Esophagus muscularis mucosa (tissue), 4 donors: ENCODE results near the gene TUBE1. TPM values are rescaled to one million over a fixed set of nuclear protein-coding genes. Genes with fewer than 3 reads are reported as not detected.
"Not testable (repeated sequence)": the region's sequence is repeated elsewhere in the genome, so short reads cannot be mapped to it uniquely, and the experiment has no call there.

ENCODE experiments used
- DNase-seq: peaks from one replicate; pipeline ENCODE4 v3.0.0-alpha.2; 2017; ENCODE audit errors: extremely low spot score
- H3K27ac ChIP-seq, 4 donors: fragments of 200-600 bp; sonication (generic); replicated peaks in 1 of 4; 1 replicate in 3 of 4; 2 replicates in 1 of 4; pipeline ENCODE4 v1.5.1; 2016 to 2019; ENCODE audit warnings: mild to moderate bottlenecking in 1 of 4
- H3K27me3 ChIP-seq, 4 donors: fragments of 200-600 bp; sonication (generic); one replicate each; pipeline versions ENCODE4 v1.5.1 to v1.6.0; 2016 to 2019
- H3K36me3 ChIP-seq, 4 donors: fragments of 200-600 bp; sonication (generic); one replicate each; pipeline ENCODE4 v1.5.1; 2016 to 2019
- H3K4me1 ChIP-seq, 4 donors: fragments of 200-600 bp; sonication (generic); one replicate each; pipeline ENCODE4 v1.5.1; 2016 to 2019
- H3K4me3 ChIP-seq, 4 donors: fragments of 200-600 bp; sonication (generic); 1 replicate in 2 of 4; 2 replicates in 2 of 4; pipeline ENCODE4 v1.5.1; 2016 to 2019; ENCODE audit warnings: mild to moderate bottlenecking in 4 of 4, moderate library complexity in 1 of 4
- H3K9me3 ChIP-seq, 4 donors: fragments of 200-600 bp; sonication (generic); 1 replicate in 3 of 4; 2 replicates in 1 of 4; pipeline ENCODE4 v1.5.1; 2016 to 2019
- EP300 ChIP-seq: sonication (generic); formaldehyde crosslinking; IDR thresholded peaks from one replicate; pipeline ENCODE4 v1.6.1; 2017; ENCODE audit warnings: antibody characterized with exemption
- POLR2A ChIP-seq: fragments of 450-650 bp; IDR thresholded peaks from one replicate; pipeline ENCODE4 v1.6.1; 2017; ENCODE audit warnings: antibody characterized with exemption, moderate library complexity, mild to moderate bottlenecking, low read depth
- POLR2AphosphoS5 ChIP-seq, 2 donors: sonication (generic); formaldehyde crosslinking; IDR thresholded peaks; one replicate each; pipeline ENCODE4 v1.6.1; 2017; ENCODE audit warnings: antibody characterized with exemption in 2 of 2
- WGBS: methylation state at CpG from one replicate; pipeline ENCODE4 v1.1.5; 2018; 5-methylcytosine and 5-hydroxymethylcytosine counted together
- intact Hi-C: fragments of 100-400 bp; cut with DNase I; formaldehyde crosslinking; loops from one replicate; pipeline ENCODE4 v1.15.1; 2023
- total RNA-seq, 4 donors: library from RNA; depleted of rRNA; stranded (reverse); fragments of >200 nt; gene quantifications; one replicate each; pipeline versions ENCODE4 v1.1.0 to v1.2.1, GENCODE V29; 2016
- TF ChIP-seq, protein P1 (sequence below), 3 experiments: fragments of 200-600 bp in 2 of 3; fragments of 450-650 bp in 1 of 3; sonication (generic) in 2 of 3; IDR thresholded peaks; one replicate each; pipeline ENCODE4 v1.5.1; 2017 to 2019; ENCODE audit warnings: antibody characterized with exemption in 3 of 3, mild to moderate bottlenecking in 2 of 3, moderate library complexity in 1 of 3

Gene TUBE1
- total RNA-seq, 4 donors from 2014 or later = 15.6 to 35.3 (median 20.3) TPM

DNA sequence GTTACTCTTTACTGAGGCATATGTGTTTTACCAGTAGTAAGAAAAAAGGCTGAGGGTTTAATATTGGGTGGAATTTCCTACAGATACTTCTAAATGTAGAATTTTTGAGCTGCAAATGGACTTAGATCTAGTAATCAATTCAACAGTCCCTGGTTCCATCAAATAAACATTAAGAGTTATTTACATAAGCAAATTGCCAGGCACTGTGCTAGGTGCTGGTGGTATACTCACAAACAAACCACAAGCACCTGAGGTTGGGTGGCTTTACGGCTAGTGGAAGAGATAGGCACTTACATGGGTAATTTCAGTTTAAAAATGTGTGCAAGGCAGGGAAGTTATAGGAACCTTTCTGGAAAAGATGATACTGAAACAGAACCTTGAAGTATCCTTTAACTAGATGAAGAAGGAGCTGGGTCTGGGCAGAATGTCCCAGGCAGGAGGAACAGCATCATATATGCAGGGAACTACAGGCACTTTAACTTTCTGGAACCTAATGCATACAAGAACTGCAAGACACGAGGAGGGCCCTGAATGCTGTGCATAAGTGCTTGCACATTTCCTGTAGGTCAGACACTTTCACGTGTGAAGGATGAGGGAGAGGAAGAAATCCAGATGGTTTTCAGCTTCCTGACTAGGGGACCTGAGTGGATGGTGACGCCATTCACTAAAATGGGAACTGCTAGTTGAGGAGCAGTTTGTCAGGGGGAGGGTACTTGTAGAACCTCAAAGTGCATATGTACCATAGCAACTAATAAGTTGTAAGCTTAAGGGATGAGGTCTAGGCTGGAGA is 28.8 kb downstream of the TUBE1 start:
- intact Hi-C loops = no loop called here
- H3K4me3 ChIP-seq = no peak overlapping the region
- TF ChIP-seq POLR2A (no peak), EP300 (no peak), POLR2AphosphoS5 (IDR thresholded peaks at IDR 0.05) (no peak)
- TF ChIP-seq, protein P1, sequence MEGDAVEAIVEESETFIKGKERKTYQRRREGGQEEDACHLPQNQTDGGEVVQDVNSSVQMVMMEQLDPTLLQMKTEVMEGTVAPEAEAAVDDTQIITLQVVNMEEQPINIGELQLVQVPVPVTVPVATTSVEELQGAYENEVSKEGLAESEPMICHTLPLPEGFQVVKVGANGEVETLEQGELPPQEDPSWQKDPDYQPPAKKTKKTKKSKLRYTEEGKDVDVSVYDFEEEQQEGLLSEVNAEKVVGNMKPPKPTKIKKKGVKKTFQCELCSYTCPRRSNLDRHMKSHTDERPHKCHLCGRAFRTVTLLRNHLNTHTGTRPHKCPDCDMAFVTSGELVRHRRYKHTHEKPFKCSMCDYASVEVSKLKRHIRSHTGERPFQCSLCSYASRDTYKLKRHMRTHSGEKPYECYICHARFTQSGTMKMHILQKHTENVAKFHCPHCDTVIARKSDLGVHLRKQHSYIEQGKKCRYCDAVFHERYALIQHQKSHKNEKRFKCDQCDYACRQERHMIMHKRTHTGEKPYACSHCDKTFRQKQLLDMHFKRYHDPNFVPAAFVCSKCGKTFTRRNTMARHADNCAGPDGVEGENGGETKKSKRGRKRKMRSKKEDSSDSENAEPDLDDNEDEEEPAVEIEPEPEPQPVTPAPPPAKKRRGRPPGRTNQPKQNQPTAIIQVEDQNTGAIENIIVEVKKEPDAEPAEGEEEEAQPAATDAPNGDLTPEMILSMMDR (IDR thresholded peaks at IDR 0.05) = no peak
- H3K9me3 ChIP-seq = no peaks in the 10 kb centered on the region
- no peaks in the 10 kb centered on the region for H3K36me3 ChIP-seq
- peaks cover 0 to 5% (median 0%) of the 10 kb centered on the region in 4 donors for H3K4me1 ChIP-seq
- 74% methylated on average over 3 of the region's 4 CpGs for WGBS
- no peak for DNase-seq
- H3K27me3 ChIP-seq = no peaks in the 10 kb centered on the region
- H3K27ac ChIP-seq = no peak overlapping the region

DNA sequence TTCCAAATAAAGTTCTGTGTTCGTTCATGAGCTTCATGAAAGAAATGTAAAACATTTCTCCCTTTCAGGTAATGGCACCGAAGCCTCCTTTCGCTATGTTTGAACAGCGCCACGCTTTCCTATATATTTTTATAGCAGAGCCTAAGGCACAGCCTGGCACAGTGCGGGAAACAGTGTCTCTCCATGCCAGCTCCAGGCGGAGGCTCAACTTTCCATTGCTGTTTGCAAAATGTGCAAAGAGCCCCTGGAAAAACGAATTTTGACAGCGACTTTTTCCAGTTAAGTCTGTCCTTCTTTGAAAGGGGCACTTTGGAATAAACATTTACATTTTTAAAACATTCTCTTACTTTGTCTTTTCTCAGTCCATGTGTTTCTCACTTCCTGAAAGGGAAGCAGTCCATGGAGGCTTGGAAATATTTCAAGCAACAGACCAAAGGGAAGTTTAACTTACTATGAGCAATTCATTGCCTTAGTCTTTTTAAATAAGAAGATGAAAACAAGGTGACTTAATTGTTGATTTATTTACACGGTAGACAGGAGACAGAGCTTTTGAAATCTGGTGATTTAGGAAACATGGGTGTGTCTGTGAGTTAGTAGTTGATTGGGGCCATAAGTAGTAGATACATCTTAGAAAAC is 32.6 kb downstream of the TUBE1 start:
- intact Hi-C loops = no loop called here
- H3K4me1 ChIP-seq = peaks cover 0 to 5% (median 0%) of the 10 kb centered on the region in 4 donors
- TF ChIP-seq, protein P1 (IDR thresholded peaks at IDR 0.05) = no peak
- TF ChIP-seq POLR2AphosphoS5 (IDR thresholded peaks at IDR 0.05) = no peak
- TF ChIP-seq POLR2A = no peak
- TF ChIP-seq EP300 = no peak
- no peak overlapping the region for H3K27ac ChIP-seq
- H3K36me3 ChIP-seq = no peaks in the 10 kb centered on the region
- peaks cover 0 to 4% (median 0%) of the 10 kb centered on the region in 4 donors for H3K9me3 ChIP-seq
- no peak overlapping the region for H3K4me3 ChIP-seq
- WGBS = 64% methylated on average over 10 of the region's 10 CpGs
- no peak for DNase-seq
- no peaks in the 10 kb centered on the region for H3K27me3 ChIP-seq

DNA sequence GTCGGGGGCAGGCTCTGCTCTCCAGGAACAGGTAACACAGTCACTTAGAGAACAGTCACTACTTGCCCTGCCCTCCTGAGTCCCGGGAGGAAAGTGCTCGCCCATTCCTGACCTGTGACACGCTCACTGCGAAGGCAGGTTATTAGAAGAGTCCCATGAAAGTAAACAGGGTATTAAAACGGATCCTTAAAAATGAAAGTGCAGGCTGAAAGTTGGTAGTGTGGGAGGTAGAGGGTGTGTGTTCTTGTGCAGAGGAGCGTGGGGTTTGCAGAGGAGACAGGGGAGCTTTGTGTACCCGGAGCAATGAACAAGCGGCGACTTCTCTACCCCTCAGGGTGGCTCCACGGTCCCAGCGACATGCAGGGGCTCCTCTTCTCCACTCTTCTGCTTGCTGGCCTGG is 33.3 kb downstream of the TUBE1 start, which contains the start of gene CCN6:
TSS of gene CCN6 (plus strand) at position 104 of the 400 bp plus-strand sequence. CDS start at position 358, 254 bp downstream.
- H3K27ac ChIP-seq = no peak within 1 kb of the TSS
- H3K4me3 ChIP-seq = no peak within 1 kb of the TSS
- 84% methylated on average over 12 of the region's 12 CpGs for WGBS

DNA sequence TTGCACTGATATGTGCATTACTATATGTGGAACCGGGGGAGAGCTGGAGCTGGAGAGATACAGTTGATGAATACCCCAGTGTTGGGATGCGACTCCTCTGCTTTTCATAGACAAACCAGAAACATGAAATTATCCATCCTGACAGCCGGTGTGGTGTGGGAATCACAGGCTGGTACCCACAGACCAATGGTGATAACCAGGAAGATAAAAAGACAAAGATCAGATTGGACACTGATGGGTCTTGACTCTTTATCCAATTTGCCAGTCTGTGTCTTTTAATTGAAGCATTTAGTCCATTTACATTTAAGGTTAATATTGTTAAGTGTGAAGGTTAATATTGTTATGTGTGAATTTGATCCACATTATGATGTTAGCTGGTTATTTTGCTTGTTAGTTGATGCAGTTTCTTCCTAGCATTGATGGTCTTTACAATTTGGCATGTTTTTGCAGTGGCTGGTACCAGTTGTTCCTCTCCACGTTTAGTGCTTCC is 36.0 kb downstream of the TUBE1 start:
- H3K9me3 ChIP-seq, H3K4me3 ChIP-seq, H3K27me3 ChIP-seq, H3K27ac ChIP-seq, H3K4me1 ChIP-seq, H3K36me3 ChIP-seq, intact Hi-C loops, DNase-seq: not testable (repeated sequence)
- WGBS = 87% methylated on average over 4 of the region's 4 CpGs

More for the DNA sequence above, 33.3 kb downstream of the TUBE1 start, which contains the start of gene CCN6:
- no peaks in the 10 kb centered on the region for H3K36me3 ChIP-seq
- no peak for TF ChIP-seq POLR2AphosphoS5 (IDR thresholded peaks at IDR 0.05)
- no peak for TF ChIP-seq POLR2A
- TF ChIP-seq, protein P1 (IDR thresholded peaks at IDR 0.05) = no peak
- no peak for TF ChIP-seq EP300
- intact Hi-C loops = no loop called here
- peaks cover 0 to 5% (median 0%) of the 10 kb centered on the region in 4 donors for H3K4me1 ChIP-seq
- no peak for DNase-seq
- peaks cover 0 to 4% (median 0%) of the 10 kb centered on the region in 4 donors for H3K9me3 ChIP-seq
- no peaks in the 10 kb centered on the region for H3K27me3 ChIP-seq

DNA sequence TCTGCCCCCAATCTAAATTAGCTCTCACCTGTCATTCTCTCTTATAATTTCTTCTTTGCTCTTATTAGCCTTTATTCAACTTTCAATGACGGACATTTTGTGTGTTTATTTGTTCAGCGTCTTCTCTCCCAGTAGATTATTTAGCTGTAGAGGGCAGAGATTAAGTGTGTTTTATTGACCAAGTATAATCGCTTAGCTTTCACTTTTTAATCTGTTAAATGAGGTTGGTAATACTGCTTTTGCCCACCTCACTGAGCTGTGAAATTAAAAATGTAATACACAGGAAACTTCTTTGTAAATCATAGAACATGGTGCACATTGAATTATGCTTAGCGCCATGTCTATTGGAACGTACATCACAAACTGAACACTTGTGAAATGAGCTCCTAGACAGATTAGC is 36.9 kb downstream of the TUBE1 start:
- H3K27me3 ChIP-seq = no peaks in the 10 kb centered on the region
- no peak overlapping the region for H3K4me3 ChIP-seq
- no peak for TF ChIP-seq POLR2AphosphoS5 (IDR thresholded peaks at IDR 0.05)
- TF ChIP-seq EP300 = no peak
- no peak for TF ChIP-seq POLR2A
- TF ChIP-seq, protein P1 (IDR thresholded peaks at IDR 0.05) = no peak
- DNase-seq = no peak
- H3K4me1 ChIP-seq = peaks cover 0 to 5% (median 0%) of the 10 kb centered on the region in 4 donors
- no peak overlapping the region for H3K27ac ChIP-seq
- H3K36me3 ChIP-seq = no peaks in the 10 kb centered on the region
- intact Hi-C loops = no loop called here
- 91% methylated on average over 5 of the region's 5 CpGs for WGBS
- H3K9me3 ChIP-seq = peaks cover 0 to 4% (median 0%) of the 10 kb centered on the region in 4 donors
